Caco-2 (cell line): ENCODE data around the gene CTSL. TPM values are rescaled to one million over a fixed set of nuclear protein-coding genes. Genes with fewer than 3 reads are reported as not detected.

ENCODE experiments used
- BruUV-seq: library from RNA; stranded (reverse); fragments of 400-500 nt; replicated peaks from 2 replicates; lab custom pipeline; 2021; lab: Mats Ljungman, UMichigan
- CTCF ChIA-PET: fragments of 300-600 bp; sonication (Branson Sonifier 250); formaldehyde crosslinking; loops from one replicate; lab custom pipeline; 2022; ENCODE audit warnings: antibody characterized with exemption; lab: Charles Lee
- POLR2A ChIA-PET: fragments of 300-600 bp; sonication (Branson Sonifier 250); formaldehyde crosslinking; loops from one replicate; lab custom pipeline; 2022; ENCODE audit warnings: antibody characterized with exemption; lab: Charles Lee
- DNase-seq, 2 experiments: peaks; one replicate each; pipeline versions ENCODE4 v3.0.0 to v3.0.0-alpha.2; 2020 to 2022
- H3K27me3 ChIP-seq: replicated peaks from 2 replicates; pipeline ENCODE4 v1.6.0; 2011; ENCODE audit warnings: low read length; ENCODE audit not compliant: control insufficient read depth, insufficient read depth
- H3K36me3 ChIP-seq: 2 replicates; pipeline ENCODE4 v1.5.1; 2011; ENCODE audit warnings: low read length; ENCODE audit not compliant: control insufficient read depth, insufficient read depth
- H3K4me1 ChIP-seq: fragments of 250-450 bp; sonication (Bioruptor Pico); 2 replicates; pipeline ENCODE4 v1.5.1; 2020; ENCODE audit warnings: mild to moderate bottlenecking
- H3K4me3 ChIP-seq: 2 replicates; pipeline ENCODE4 v1.5.1; 2011; ENCODE audit warnings: low read depth, mild to moderate bottlenecking, control low read depth, low read length
- H3K9me3 ChIP-seq: fragments of 250-450 bp; sonication (Bioruptor Pico); 2 replicates; pipeline ENCODE4 v1.5.1; 2020; ENCODE audit warnings: mild to moderate bottlenecking, moderate library complexity
- H3K27ac Mint-ChIP-seq: one replicate; pipeline ENCODE4 v1.8.0; 2022; ENCODE audit warnings: mixed read lengths; ENCODE audit not compliant: unreplicated experiment
- H3K27me3 Mint-ChIP-seq: one replicate; pipeline ENCODE4 v1.8.0; 2022; ENCODE audit warnings: mixed read lengths; ENCODE audit not compliant: insufficient read depth, unreplicated experiment
- H3K36me3 Mint-ChIP-seq: one replicate; pipeline ENCODE4 v1.8.0; 2022; ENCODE audit warnings: mild to moderate bottlenecking, mixed read lengths; ENCODE audit not compliant: insufficient read depth, unreplicated experiment
- H3K4me1 Mint-ChIP-seq: one replicate; pipeline ENCODE4 v1.8.0; 2022; ENCODE audit warnings: low read depth, mixed read lengths; ENCODE audit not compliant: unreplicated experiment
- H3K4me3 Mint-ChIP-seq: one replicate; pipeline ENCODE4 v1.8.0; 2022; ENCODE audit warnings: mild to moderate bottlenecking, moderate library complexity, mixed read lengths; ENCODE audit not compliant: unreplicated experiment
- H3K9me3 Mint-ChIP-seq: one replicate; pipeline ENCODE4 v1.8.0; 2022; ENCODE audit warnings: mixed read lengths; ENCODE audit not compliant: unreplicated experiment
- intact Hi-C: fragments of 100-400 bp; cut with micrococcal nuclease; formaldehyde crosslinking; loops from one replicate; pipeline ENCODE4 v1.10.0; 2022; ENCODE audit not compliant: unreplicated experiment
- total RNA-seq: library from RNA; stranded (reverse); gene quantifications from 2 replicates; pipeline ENCODE4 v1.2.3, GENCODE V29; 2022
- TF ChIP-seq, protein P1 (sequence below), 2 experiments: fragments of 200-600 bp in 1 of 2; IDR thresholded peaks; 1 replicate in 1 of 2; 2 replicates in 1 of 2; pipeline versions ENCODE4 v1.5.1 to v1.8.0; 2011 to 2022; ENCODE audit warnings: antibody characterized with exemption in 1 of 2, control low read depth in 1 of 2, inconsistent platforms in 1 of 2, low read depth in 1 of 2, low read length in 1 of 2, mild to moderate bottlenecking in 1 of 2, moderate library complexity in 1 of 2; ENCODE audit not compliant: insufficient read depth in 1 of 2, severe bottlenecking in 1 of 2, unreplicated experiment in 1 of 2

The CTSL gene
- total RNA-seq, 1 experiment from 2014 or later, result 50.1 TPM

GRCh38 chr9:87712801-87713277 lies 13.1 kb upstream of the CTSL start:
- Mint-ChIP-seq H3K9me3 (no peaks in the 10 kb centered on the region), H3K4me3 (no peak overlapping the region), H3K4me1 (peaks cover 9% of the 10 kb centered on the region), H3K27me3 (no peaks in the 10 kb centered on the region), H3K27ac (no peak overlapping the region), H3K36me3 (peaks cover 19% of the 10 kb centered on the region)
- ChIA-PET POLR2A (no interaction called here), CTCF (no interaction called here)
- no peaks in the 10 kb centered on the region; the same call in 1 of the 2 replicates for H3K4me1 ChIP-seq
- H3K27me3 ChIP-seq, result no peaks in the 10 kb centered on the region
- H3K4me3 ChIP-seq, result no peak overlapping the region
- no peaks in the 10 kb centered on the region for H3K9me3 ChIP-seq
- no TSS peak for BruUV-seq
- TF ChIP-seq, protein P1, sequence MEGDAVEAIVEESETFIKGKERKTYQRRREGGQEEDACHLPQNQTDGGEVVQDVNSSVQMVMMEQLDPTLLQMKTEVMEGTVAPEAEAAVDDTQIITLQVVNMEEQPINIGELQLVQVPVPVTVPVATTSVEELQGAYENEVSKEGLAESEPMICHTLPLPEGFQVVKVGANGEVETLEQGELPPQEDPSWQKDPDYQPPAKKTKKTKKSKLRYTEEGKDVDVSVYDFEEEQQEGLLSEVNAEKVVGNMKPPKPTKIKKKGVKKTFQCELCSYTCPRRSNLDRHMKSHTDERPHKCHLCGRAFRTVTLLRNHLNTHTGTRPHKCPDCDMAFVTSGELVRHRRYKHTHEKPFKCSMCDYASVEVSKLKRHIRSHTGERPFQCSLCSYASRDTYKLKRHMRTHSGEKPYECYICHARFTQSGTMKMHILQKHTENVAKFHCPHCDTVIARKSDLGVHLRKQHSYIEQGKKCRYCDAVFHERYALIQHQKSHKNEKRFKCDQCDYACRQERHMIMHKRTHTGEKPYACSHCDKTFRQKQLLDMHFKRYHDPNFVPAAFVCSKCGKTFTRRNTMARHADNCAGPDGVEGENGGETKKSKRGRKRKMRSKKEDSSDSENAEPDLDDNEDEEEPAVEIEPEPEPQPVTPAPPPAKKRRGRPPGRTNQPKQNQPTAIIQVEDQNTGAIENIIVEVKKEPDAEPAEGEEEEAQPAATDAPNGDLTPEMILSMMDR (IDR thresholded peaks at IDR 0.05; ENCODE audit: insufficient read depth in 1 of 2, low read depth in 1 of 2, low read length in 1 of 2, severe bottlenecking in 1 of 2, unreplicated experiment in 1 of 2), result no peak
- H3K36me3 ChIP-seq, result no peaks in the 10 kb centered on the region
- DNase-seq, result no peak
- intact Hi-C loops, result no loop called here

DNA sequence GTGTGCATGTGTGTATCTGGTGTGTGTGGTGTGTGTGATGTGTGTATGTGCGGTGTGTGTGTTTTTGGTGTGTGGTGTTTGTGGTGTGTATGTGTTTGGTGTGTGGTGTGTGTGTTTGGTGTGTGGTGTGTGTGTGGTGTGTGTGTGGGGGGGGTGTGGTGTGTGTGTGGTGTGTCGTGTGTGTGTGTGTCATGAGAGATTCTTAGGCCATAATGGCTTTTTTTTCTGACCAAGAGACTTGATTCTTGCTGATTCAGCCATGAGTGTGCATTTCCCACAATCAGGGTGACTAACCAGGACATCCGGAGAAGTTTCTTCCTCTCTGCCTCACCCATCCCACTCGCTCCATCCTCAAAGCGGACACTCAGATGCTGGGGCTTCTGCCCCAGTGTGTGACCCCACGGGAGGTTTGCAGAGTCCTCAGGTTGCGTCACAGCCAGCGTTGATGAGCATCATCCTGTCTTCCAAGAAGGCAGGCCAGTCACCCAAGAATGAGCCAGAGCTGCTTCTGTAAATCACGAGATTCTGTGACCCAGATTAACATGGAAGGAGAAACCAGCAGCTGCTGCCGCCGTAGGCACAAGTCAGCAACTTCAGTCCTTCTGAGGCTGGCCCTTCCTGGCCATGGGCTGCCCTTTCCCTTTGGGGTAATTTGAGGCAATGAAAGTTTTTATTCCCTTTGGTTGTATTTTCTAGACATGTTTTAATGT lies 12.5 kb upstream of the CTSL start:
- ChIA-PET CTCF (no interaction called here), POLR2A (no interaction called here)
- Mint-ChIP-seq H3K9me3 (no peaks in the 10 kb centered on the region), H3K4me3 (no peak overlapping the region), H3K27me3 (no peaks in the 10 kb centered on the region), H3K4me1 (peaks cover 9% of the 10 kb centered on the region), H3K27ac (no peak overlapping the region), H3K36me3 (peaks cover 19% of the 10 kb centered on the region)
- DNase-seq, result no peak
- intact Hi-C loops, result no loop called here
- Histone ChIP-seq H3K27me3 (no peaks in the 10 kb centered on the region), H3K36me3 (no peaks in the 10 kb centered on the region), H3K9me3 (no peaks in the 10 kb centered on the region), H3K4me3 (no peak overlapping the region), H3K4me1 (no peaks in the 10 kb centered on the region; the same call in 1 of the 2 replicates)
- TF ChIP-seq, protein P1 (IDR thresholded peaks at IDR 0.05; ENCODE audit: insufficient read depth in 1 of 2, low read depth in 1 of 2, low read length in 1 of 2, severe bottlenecking in 1 of 2, unreplicated experiment in 1 of 2), result no peak
- no TSS peak for BruUV-seq

- CTCF ChIA-PET, result no interaction called here
- H3K36me3 ChIP-seq, result no peaks in the 10 kb centered on the region
- H3K36me3 Mint-ChIP-seq, result peaks cover 15% of the 10 kb centered on the region
- no peaks in the 10 kb centered on the region for H3K27me3 Mint-ChIP-seq
- no peak overlapping the region for H3K27ac Mint-ChIP-seq
- DNase-seq, result no peak
- peaks cover 9% of the 10 kb centered on the region for H3K4me1 Mint-ChIP-seq
- no peaks in the 10 kb centered on the region; the same call in 1 of the 2 replicates for H3K4me1 ChIP-seq
- no peaks in the 10 kb centered on the region for H3K9me3 Mint-ChIP-seq
- TF ChIP-seq, protein P1 (IDR thresholded peaks at IDR 0.05; ENCODE audit: insufficient read depth in 1 of 2, low read depth in 1 of 2, low read length in 1 of 2, severe bottlenecking in 1 of 2, unreplicated experiment in 1 of 2), result no peak
- no peak overlapping the region for H3K4me3 ChIP-seq
- H3K9me3 ChIP-seq, result no peaks in the 10 kb centered on the region
- no peak overlapping the region for H3K4me3 Mint-ChIP-seq
- H3K27me3 ChIP-seq, result no peaks in the 10 kb centered on the region
- intact Hi-C loops, result no loop called here
- no TSS peak for BruUV-seq
- POLR2A ChIA-PET, result interaction anchor here (1.4 kb wide), 1 partner anchor 12 kb away, joined by 8 read pairs; the partner anchor contains the start of gene CTSL
These were observed 12.0 kb upstream of the CTSL start for GRCh38 chr9:87713988-87714330.
